Spleen (tissue), 7 donors: ENCODE results near the gene NANS.

Source experiments
- CTCF ChIP-seq, 11 experiments: fragments of 200-600 bp in 7 of 11; fragments of 450-650 bp in 4 of 11; sonication (generic) in 4 of 11; IDR thresholded peaks in 8 of 11; conservative IDR thresholded peaks in 3 of 11; 1 replicate in 7 of 11; 2 replicates in 4 of 11; pipeline versions ENCODE4 v1.4.0 to v1.8.0; 2016 to 2021; ENCODE audit warnings: antibody characterized with exemption in 11 of 11, inconsistent platforms in 4 of 11, mild to moderate bottlenecking in 1 of 11
- POLR2A ChIP-seq, 3 donors: fragments of 450-650 bp; IDR thresholded peaks; one replicate each; pipeline ENCODE4 v1.5.1; 2017; ENCODE audit warnings: antibody characterized with exemption in 3 of 3, mild to moderate bottlenecking in 1 of 3
- POLR2AphosphoS5 ChIP-seq, 3 donors: sonication (generic); formaldehyde crosslinking; IDR thresholded peaks; one replicate each; pipeline ENCODE4 v1.5.1; 2017; ENCODE audit warnings: antibody characterized with exemption in 3 of 3
- donor health status: DM: no; HTN: no; CAD: no; lungs with moderate emphysema.
- donor health status: DM: no; HTN: no; CAD: no.
- donor health status: DM: no; HTN: no; CAD: no.

- no peak for TF ChIP-seq CTCF (IDR thresholded peaks at IDR 0.05 in 8 of 11, conservative IDR thresholded peaks at IDR 0.05 in 3 of 11)
- TF ChIP-seq POLR2A (IDR thresholded peaks at IDR 0.05): no peak
- TF ChIP-seq POLR2AphosphoS5 (IDR thresholded peaks at IDR 0.05): no peak
These were observed 37.8 kb downstream of the NANS start for GRCh38 chr9:98094316-98094715.
